MM.1S (cell line): ENCODE measurements around the gene BCAR3.

ENCODE experiments used
- CTCF ChIP-seq: fragments of 300-600 bp; sonication (generic); IDR thresholded peaks from 2 replicates; pipeline ENCODE4 v1.5.1; 2016; ENCODE audit warnings: antibody characterized with exemption, low read length, mixed read lengths
- EZH2phosphoT487 ChIP-seq: fragments of 300-600 bp; sonication (generic); IDR thresholded peaks from 2 replicates; pipeline ENCODE4 v1.6.1; 2018; ENCODE audit warnings: antibody characterized with exemption, low read length

DNA sequence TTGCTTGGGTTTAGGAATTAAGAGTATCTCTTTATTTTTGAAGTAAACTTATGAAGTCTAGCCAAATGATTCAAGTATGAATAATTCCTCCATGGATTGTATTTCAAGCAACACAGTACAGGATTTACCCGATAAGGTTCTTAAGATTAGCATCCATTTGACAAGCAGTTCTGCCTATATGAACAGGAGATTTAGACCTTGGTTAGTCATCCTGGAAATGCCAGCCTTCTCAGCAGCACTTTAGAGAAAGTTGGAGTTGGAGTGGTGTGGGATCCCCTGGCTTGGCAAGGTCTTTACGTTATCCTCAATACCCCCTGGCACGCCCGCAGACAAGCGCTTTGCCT lies 1.6 kb downstream of the BCAR3 start:
- TF ChIP-seq CTCF = no peak
- TF ChIP-seq EZH2phosphoT487 = no peak
